ENCODE data around the gene SPEF2.

SPEF2 gene

DNA sequence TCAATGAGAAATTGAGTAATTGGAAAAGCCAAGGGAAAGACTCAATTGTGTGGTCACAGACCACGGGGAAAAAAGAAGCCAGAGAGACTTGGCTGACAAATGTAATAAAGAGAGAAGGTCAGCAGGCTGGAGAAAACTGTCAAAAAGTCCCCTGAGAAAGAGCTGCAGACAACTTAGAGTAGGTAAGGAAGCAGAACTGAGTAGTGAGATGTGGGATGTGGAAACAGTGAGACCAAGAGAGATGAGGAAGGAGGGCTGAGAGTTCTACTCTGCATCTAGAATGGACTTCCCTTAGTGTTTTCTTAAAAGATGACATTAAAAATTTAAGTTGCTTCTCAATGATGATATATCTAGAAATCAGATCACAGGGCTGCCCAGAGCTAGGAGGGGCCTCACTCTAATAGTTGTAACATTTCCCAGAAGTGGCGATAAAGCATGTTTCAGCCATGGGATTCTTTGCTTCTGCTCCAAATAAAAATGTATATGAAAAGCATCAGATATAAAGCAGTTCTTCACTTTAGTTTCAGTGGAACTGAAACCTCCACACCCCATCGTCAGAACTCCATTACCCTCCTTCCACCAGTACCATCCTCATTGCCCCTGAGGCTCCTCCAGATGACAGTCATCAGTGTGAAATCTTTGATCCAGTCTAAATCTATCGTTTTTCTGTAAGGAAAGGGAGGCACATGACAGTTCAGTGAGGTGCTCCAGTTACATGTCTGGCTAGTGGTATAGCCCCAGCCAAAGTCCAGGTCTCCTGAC, 80.6 kb downstream of the SPEF2 start:
- in situ Hi-C loops (cut with MboI; ENCODE audit: low sequenced_read_pairs), result no loop called here

DNA sequence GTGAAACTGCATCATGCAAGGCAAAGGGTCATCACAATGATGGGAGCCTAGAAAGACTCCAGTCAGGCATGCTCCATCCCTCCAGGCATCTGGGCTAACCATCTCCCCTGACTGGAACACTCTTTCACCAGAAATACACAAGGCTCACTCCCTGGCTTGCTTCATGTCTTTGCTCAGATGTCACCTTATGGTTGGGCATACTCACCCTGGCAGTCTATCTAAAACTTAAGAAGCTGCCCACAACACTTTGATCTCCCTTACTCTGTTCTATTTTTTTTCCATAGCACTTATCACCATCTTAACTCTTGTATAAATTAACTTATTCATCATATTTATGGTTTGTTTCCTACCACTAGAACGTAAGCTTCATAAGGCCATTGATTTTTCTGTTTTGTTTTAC, 90.0 kb downstream of the SPEF2 start:
- in situ Hi-C loops (cut with MboI; ENCODE audit: low sequenced_read_pairs), result no loop called here

DNA sequence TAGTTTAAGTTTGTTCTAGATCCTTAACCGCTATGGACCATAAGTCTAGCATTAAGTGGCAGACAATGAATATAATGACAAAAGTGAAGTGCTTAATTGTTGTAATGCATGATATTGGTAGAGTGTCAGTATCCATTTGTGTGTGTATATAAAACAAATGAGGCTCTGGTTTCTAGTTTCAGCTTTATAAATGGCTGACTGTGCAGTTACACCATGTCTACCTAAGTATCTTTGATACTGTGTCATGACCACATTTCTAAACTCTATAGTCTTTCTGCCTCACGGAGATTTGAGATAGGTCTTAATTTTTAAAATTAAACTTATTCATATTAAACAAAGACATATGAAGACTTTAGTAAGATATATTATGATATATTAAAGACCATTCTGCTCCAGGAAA, 92.0 kb downstream of the SPEF2 start:
- in situ Hi-C loops (cut with MboI; ENCODE audit: low sequenced_read_pairs), result no loop called here

DNA sequence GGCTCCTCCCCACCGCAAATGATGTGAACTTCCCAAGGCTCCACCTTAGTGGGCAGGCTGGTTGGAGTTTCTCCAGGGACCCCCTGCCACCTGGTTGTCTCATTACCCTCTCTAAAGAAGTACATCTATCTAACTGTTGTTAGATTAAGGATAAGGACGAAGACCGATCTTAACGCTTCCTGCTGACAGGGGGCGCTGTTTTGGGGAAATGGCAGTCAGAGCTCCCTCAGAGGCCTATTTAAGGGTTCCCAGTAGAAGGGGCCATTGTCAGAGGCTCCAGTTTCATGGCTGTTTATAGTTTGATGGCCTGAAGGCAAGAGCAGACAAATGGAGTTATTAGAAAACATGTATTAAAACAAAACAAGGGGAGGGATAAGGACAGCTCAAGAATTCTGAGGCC, 100.1 kb downstream of the SPEF2 start:
- in situ Hi-C loops (cut with MboI; ENCODE audit: low sequenced_read_pairs), result no loop called here

DNA sequence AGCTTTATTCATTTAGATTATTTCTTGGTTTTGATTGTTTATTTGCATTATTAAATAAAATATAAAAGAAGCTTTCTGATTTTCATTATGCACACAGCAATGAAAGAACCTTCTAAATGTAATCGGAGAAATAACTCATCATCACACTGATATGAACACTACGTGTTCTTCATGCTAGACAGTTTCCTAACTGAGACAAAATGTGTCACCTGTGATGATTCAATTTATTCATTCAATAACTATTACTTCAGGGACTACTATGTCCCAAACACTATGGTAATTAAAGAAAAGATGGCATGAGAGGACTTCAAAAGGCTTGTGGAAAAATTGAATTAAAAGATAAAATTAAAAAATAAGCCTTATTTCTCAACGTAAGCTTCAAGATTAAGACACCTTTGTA, 118.1 kb downstream of the SPEF2 start:
- in situ Hi-C loops (cut with MboI; ENCODE audit: low sequenced_read_pairs), result no loop called here

DNA sequence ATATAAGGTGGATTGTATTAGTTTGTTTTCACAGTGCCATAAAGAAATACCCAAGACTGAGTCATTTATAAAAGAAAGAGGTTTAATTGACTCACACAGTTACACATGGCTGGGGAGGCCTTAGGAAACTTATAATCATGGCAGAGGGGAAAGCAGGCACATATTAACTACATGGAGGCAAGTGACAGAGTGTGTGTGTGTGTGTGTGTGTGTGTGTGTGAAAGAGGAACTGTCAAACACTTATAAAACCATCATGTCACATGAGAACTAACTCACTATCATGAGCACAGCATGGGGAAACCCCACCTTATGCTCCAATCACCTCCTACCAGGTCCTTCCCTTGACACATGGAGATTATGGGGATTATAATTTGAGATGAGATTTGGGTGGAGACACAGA, 118.6 kb downstream of the SPEF2 start:
- in situ Hi-C loops (cut with MboI; ENCODE audit: low sequenced_read_pairs), result no loop called here

DNA sequence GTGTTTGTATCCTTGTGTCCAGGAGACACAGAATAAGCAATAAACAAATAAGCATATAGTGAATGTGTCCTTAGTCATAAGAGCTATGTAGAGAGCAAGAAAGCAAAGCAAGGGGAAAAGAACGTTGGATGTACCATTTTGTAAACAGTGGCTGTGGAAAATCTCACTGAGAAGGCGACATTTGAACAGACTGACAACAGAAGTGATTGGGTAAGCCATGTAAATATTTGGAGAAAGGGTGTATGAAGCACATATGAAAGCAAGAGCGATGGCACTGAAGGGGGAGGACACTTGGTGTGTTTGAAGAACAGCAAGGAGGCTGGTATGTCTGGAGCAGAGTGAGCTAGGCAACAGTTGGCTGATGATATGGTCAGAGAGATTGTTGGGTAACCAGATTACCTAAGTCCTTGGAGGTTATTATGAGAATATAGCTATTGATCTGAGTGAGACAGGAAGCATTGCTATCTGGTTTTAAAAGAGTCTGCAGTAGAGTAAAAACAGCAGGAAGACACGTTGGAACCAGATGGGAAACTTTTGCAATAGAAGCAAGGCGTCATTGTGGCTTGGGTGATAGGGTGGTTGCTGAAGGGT, 123.6 kb downstream of the SPEF2 start:
- in situ Hi-C loops (cut with MboI; ENCODE audit: low sequenced_read_pairs), result no loop called here

DNA sequence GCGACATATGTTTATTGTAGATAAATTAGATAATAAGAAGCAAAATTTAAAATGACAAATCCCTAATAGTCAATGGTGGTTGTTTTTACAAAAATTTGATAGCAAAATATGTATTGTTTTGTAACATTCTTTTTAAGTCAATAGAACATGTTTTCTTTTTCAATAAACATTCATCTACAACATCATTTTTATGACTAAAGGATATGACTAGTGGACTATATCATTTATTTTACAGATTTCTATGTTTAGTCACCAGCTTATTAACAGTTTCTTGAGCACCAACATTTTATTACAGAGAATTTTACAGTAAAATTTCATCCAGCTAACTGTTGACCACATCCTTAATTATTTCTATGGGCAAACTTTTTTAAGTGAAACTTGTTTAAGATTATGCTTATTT, 124.3 kb downstream of the SPEF2 start:
- in situ Hi-C loops (cut with MboI; ENCODE audit: low sequenced_read_pairs), result no loop called here

DNA sequence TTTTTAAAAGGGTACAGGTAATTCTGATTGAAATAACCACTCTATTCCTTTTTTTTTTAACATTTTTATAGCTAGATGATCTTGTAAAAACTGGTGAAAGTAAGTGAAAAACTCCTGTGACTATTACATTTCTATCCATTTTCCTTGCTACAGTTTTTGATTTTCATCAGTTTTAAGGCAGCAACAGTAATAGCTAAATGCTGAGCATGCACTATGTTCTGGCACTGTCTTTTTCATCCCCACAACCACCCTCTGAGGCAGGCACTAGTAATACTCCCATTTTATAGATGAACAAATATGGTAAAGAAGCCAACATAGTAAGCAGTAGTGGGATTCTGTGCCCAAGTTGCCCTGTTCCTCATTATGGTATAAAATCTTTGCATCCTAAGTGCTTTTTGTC, 126.0 kb downstream of the SPEF2 start:
- in situ Hi-C loops (cut with MboI; ENCODE audit: low sequenced_read_pairs), result no loop called here

DNA sequence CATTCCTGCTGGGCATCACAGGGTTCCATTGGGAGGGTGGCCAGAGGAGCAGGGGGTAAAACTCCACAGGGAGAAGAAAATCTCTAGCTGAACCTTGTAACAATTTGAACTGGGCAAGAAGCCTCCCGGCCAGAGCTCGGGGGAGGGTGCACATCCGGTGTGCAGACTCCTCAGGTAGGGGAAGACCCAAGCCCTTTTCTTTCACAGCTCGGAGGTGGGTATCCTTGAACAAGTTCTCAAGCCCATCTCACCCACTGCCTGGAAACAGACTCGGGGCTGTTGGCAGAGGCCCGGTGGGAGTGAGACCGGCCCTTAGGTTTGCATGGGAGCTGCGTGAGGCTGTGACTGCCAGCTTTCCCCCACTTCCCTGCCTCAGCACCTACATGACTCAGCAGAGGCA, 127.5 kb downstream of the SPEF2 start:
- in situ Hi-C loops (cut with MboI; ENCODE audit: low sequenced_read_pairs), result no loop called here

DNA sequence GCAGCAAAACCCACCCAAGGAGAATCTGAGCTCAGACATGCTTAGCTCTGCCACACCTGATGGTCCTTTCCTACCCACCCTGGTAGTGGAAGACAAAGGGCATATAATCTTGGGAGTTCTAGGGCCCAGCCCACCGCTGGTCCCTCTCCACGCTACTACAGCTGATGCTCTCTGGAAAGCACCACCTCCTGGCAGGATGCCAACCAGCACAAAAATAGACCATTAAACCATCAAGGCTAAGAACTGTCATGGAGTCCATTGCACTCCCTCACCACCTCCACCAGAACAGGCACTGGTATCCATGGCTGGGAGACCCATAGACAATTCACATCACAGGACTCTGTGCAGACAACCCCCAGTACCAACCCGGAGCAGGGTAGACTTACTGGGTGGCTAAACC, 128.0 kb downstream of the SPEF2 start:
- in situ Hi-C loops (cut with MboI; ENCODE audit: low sequenced_read_pairs), result no loop called here

DNA sequence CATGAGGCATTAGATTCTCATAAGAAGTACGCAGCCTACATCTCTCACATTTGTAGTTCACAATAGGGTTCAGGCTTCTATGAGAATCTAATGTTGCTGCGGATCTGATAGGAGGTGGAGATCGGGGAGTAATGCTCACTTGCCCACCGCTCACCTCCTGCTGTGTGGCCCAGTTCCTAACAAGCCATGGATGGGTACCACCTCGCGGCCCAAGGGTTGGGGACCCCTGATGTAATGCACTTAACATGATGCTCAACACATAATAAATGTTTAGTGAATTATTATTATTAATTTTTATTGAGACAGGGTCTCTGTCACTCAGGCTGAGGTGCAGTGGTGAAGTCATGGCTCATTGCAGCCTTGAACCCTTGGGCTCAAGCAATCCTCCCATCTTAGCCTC, 134.3 kb downstream of the SPEF2 start:
- in situ Hi-C loops (cut with MboI; ENCODE audit: low sequenced_read_pairs), result no loop called here

DNA sequence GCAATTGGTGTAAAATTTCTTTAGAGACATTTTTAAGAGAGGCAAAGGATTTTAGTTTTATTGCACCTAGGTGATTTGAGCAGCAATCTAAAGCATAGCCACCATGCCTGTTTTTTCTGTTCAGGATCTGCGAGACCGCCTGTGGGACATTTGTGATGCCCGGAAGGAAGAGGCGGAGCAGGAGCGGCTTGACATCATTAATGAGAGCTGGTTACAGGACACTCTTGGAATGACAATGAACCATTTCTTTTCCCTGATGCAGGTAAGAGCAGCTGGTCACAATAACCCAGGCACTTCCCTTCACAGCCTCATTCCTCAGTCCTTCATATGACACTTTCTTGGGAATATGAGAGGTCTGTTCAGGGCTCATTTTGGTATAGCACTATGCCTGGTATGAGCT, 135.8 kb downstream of the SPEF2 start:
- in situ Hi-C loops (cut with MboI; ENCODE audit: low sequenced_read_pairs), result no loop called here

DNA sequence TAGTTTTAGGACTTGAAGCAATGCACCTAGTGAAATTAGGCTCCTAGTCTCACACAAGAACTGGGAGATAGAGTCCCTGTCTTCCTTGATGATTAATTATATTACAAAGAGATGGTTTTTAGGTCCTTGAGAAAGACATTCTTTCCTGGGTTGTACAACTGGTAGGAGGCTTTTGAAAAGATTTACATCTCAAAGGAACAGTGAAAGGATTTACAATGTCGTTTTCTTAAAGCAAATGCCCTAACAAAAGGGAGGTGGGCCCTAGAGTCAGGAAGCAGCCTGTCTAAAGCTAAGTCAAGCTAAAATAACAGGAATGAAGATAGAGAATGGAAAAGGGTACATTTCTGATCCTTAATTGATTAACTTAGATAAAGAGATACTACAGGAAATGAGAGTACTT, 136.8 kb downstream of the SPEF2 start:
- in situ Hi-C loops (cut with MboI; ENCODE audit: low sequenced_read_pairs), result no loop called here

DNA sequence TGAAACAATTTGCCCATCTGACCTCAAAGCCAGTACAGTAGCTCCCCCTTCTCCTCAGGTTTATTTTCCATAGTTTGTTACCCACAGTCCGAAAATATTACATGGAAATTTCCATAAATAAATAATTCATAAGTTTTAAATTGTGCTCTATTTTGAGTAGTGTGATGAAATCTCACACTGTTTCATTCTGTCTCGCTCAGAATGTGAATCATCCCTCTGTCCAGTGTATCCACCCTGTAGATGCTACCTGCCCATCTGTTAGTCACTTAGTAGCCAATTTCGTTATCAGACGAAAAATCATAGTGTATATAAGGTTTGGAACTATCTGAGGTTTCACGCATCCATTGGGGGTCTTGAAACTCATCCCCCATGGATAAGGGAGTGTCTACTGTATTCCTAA, 138.3 kb downstream of the SPEF2 start:
- in situ Hi-C loops (cut with MboI; ENCODE audit: low sequenced_read_pairs), result no loop called here

DNA sequence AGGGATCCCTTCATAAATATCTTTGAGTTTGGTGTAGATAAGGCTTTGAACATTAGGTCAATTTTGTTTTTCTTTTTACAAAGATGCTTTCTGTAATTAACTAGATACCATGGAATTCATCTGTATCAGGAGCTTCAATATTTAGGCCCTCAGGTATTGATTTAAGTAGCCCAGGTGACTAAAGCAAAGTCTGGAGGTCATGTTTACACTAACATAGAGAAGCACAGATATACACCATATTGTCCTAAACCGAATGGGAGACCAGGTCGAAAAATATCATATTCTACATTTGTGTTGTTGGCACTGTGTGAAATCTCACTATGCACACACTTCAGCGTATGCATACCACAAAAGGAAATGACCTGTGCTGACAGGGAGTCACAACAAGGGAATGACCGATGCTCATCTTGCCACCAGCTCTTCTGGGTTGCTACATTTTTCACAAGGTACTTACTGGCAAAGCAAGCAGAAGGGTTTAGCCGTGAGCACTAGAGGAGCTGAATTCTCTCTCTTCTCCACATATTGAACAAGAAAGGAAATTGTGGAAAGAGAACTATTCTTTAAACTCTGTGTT, 140.6 kb downstream of the SPEF2 start:
- in situ Hi-C loops (cut with MboI; ENCODE audit: low sequenced_read_pairs), result no loop called here

DNA sequence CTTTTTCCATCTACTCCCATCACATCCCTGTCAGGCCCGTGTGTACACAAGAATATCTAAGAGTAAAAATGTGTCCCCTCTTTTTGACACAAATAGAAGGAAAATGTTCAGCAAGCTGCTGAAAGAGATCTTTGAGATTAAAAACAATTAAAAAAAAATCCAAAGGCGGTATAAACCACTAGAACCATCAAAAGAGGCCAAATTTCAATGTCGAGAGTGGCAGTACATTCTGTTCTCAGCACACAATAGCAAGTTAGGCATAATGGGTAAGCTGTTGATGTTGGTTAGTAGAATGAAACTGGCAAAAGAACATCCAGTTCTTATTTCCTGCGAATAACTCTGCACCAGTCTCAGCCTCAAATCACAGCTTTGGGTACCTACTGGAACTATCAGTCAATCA, 143.9 kb downstream of the SPEF2 start:
- in situ Hi-C loops (cut with MboI; ENCODE audit: low sequenced_read_pairs), result no loop called here

DNA sequence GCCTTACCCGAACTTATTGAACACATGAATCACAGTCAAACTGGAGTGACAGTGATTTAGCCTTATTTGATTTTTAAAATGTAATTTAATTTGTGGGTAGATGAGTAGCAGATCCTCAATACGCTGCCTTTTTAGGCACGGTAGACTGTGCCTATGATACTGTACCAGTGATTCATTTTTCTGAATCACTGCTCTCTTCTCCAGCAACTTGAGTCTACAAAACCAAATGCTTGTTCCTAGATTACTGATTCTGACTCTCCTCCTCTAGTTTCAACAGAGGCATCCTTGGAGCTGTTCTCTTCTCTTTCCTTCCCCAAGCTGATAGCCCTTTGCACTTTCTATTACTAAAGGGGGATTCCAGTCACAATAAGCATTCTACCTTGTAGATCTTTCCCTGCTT, 144.7 kb downstream of the SPEF2 start:
- in situ Hi-C loops (cut with MboI; ENCODE audit: low sequenced_read_pairs), result no loop called here

DNA sequence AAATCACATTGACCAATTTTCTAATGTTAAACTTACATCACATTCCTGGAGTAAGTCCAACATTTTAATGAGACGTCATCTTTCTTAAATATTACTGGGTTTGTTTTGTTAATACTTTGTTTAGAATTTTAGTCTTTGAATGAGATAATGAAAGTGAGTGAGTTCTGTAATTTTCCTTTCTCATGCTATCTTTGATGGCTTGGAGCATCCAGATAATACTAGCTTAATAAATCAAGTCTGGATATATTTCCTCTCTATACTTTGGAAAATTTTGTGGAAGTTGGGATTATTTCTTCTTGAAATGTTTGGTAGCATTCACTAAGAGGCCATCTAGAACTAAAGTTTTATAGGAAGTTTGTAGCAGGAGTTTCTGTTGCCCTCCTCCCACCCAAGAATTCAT, 148.3 kb downstream of the SPEF2 start:
- in situ Hi-C loops (cut with MboI; ENCODE audit: low sequenced_read_pairs), result no loop called here

DNA sequence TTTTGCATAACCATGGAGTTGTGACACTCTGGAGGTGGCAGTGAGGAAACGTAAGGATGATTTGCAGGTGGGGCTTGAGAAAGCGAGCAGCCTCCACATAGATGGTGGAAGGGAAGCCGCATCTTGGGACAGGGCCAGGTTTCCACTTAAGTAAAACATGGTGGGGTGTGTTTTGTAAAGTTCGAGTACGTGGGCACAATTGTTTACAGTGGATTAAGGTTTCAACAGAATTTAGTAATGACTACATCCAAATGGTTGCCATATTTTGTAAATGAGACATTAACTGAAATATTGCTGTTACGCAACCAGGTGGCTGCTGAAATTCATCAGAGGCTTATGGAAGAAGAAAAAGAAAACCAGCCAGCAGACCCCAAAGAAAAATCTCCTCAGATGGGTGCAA, 153.6 kb downstream of the SPEF2 start:
- in situ Hi-C loops (cut with MboI; ENCODE audit: low sequenced_read_pairs), result no loop called here

DNA sequence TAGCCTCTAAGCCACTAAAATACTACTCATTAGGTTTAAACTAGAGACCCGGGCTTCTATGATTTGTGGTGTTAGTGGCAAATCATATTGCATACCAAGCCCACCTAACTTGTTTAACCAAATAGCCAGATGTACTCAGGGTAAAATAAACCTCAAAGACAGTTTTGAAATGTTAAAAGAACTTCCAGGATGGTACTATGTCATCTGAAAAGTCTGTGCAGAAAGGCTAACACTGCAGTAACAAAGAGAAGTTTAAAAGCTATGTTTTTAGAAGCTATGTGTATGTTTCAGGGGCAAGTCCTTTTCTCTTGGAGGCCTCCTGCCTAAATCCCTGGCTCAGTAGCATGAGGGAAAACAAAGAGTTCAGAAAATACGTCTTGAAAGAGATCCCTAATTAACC, 154.2 kb downstream of the SPEF2 start:
- in situ Hi-C loops (cut with MboI; ENCODE audit: low sequenced_read_pairs), result no loop called here

DNA sequence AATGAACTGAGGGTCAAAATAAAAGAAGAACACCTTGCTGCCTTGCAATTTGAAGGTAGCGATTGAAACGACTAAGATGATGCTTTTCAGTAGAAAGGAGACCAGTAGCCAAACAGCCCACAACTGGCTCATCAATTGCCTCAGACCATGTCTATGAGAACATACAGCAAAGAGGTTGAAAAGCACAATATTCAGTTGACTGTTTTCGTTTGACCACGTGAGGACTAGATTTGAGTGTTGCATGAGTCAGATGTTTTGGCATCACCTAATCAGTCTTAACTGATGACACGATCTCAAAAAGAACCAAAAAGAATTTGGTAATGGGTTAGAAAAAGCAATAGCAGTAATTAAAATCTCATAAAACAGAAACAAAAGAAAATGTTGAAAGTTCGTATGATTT, 156.3 kb downstream of the SPEF2 start:
- in situ Hi-C loops (cut with MboI; ENCODE audit: low sequenced_read_pairs), result no loop called here

DNA sequence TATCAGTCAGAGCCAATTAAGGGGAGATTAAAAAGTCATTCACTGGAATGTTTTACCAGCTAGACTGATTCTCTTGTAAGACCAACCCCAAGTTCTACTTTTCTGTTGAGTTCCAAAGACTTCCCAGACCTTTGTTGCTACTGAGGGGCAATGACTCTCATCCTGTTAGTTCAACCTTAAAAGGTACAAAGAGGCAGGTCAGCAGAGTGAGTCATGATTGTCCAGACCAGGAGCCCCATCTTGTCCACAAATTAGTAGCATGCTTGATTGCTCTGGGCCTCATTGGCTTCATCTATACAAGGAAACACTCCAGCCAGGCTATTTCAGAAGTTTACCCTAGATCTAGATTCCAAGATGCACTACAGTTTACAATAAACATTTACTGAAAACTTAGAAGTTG, 159.1 kb downstream of the SPEF2 start:
- in situ Hi-C loops (cut with MboI; ENCODE audit: low sequenced_read_pairs), result loop anchor here (5.0 kb wide), 1 partner anchor 151 kb away; no protein-coding TSS in a partner anchor
